HepG2 (cell line): ENCODE measurements around the gene CD300A. TPM values are rescaled to one million over a fixed set of nuclear protein-coding genes. Genes with fewer than 3 reads are reported as not detected.

Source experiments
- CCAR2 ChIP-seq: fragments of 200-400 bp; formaldehyde crosslinking; optimal IDR thresholded peaks from 2 replicates; pipeline ENCODE3; 2018; ENCODE audit warnings: low read depth, mild to moderate bottlenecking, low read length, moderate library complexity
- FOXO4 ChIP-seq: sonication (generic); formaldehyde crosslinking; conservative IDR thresholded peaks from 2 replicates; pipeline ENCODE4 v1.8.1; 2023; ENCODE audit warnings: missing genetic modification reagents
- GATAD2A ChIP-seq: IDR thresholded peaks from 2 replicates; pipeline ENCODE4 v1.6.1; 2016
- IKZF4 ChIP-seq: sonication (generic); formaldehyde crosslinking; IDR thresholded peaks from 2 replicates; pipeline ENCODE4 v1.5.1; 2020; ENCODE audit warnings: borderline replicate concordance, mild to moderate bottlenecking, low read depth, missing genetic modification reagents; ENCODE audit errors: not compliant biosample characterization
- KDM2A ChIP-seq: sonication (generic); formaldehyde crosslinking; IDR thresholded peaks from 2 replicates; pipeline ENCODE4 v1.4.0; 2020; ENCODE audit warnings: low read depth, missing genetic modification reagents, borderline replicate concordance
- MIXL1 ChIP-seq: IDR thresholded peaks from 2 replicates; pipeline ENCODE4 v1.6.1; 2016
- MXD1 ChIP-seq: sonication (generic); formaldehyde crosslinking; IDR thresholded peaks from 2 replicates; pipeline ENCODE4 v1.4.0; 2020; ENCODE audit warnings: mild to moderate bottlenecking, missing genetic modification reagents
- MYC ChIP-seq: sonication (generic); formaldehyde crosslinking; IDR thresholded peaks from 2 replicates; pipeline ENCODE4 v1.9.0; 2021; ENCODE audit warnings: missing genetic modification reagents, borderline replicate concordance
- POLR2G ChIP-seq: fragments of 200-400 bp; formaldehyde crosslinking; IDR thresholded peaks from 2 replicates; pipeline ENCODE4 v1.6.1; 2018; ENCODE audit warnings: mild to moderate bottlenecking, low read depth, low read length, moderate library complexity
- RFX3 ChIP-seq: IDR thresholded peaks from 2 replicates; pipeline ENCODE4 v1.6.1; 2016; ENCODE audit warnings: missing biosample characterization, missing genetic modification reagents
- SIX1 ChIP-seq: sonication (generic); formaldehyde crosslinking; IDR thresholded peaks from 2 replicates; pipeline ENCODE4 v1.4.0; 2020; ENCODE audit warnings: missing genetic modification reagents, borderline replicate concordance
- SIX4 ChIP-seq: sonication (generic); formaldehyde crosslinking; IDR thresholded peaks from 2 replicates; pipeline ENCODE4 v1.4.0; 2020; ENCODE audit warnings: missing genetic modification reagents
- ZBTB46 ChIP-seq: sonication (generic); formaldehyde crosslinking; IDR thresholded peaks from 2 replicates; pipeline ENCODE4 v1.4.0; 2020; ENCODE audit warnings: mild to moderate bottlenecking, missing genetic modification reagents, borderline replicate concordance
- ZC3H13 ChIP-seq: sonication (generic); formaldehyde crosslinking; IDR thresholded peaks from 2 replicates; pipeline ENCODE4 v1.8.1; 2023; ENCODE audit warnings: mild to moderate bottlenecking, missing genetic modification reagents, moderate library complexity
- ZNF577 ChIP-seq: sonication (generic); formaldehyde crosslinking; IDR thresholded peaks from 2 replicates; pipeline ENCODE4 v1.4.0; 2020; ENCODE audit warnings: mild to moderate bottlenecking, low read depth, missing genetic modification reagents, borderline replicate concordance
- ZNF781 ChIP-seq: sonication (generic); formaldehyde crosslinking; IDR thresholded peaks from 2 replicates; pipeline ENCODE4 v1.5.1; 2020; ENCODE audit warnings: borderline replicate concordance, mild to moderate bottlenecking, missing genetic modification reagents; ENCODE audit errors: not compliant biosample characterization
- ZNF839 ChIP-seq: sonication (generic); formaldehyde crosslinking; IDR thresholded peaks from 2 replicates; pipeline ENCODE4 v1.4.0; 2020; ENCODE audit warnings: missing genetic modification reagents, mild to moderate bottlenecking, borderline replicate concordance
- ZNF891 ChIP-seq: sonication (generic); formaldehyde crosslinking; IDR thresholded peaks from 2 replicates; pipeline ENCODE4 v1.5.0; 2020; ENCODE audit warnings: mild to moderate bottlenecking, missing genetic modification reagents
- polyA plus RNA-seq, 8 experiments: library from polyadenylated mRNA; depleted of rRNA in 3 of 8; stranded (reverse) in 7 of 8; unstranded in 1 of 8; fragments of >200 nt; fragmentation: Illumina TruSeq in 4 of 8; extraction: Trizol in 4 of 8; gene quantifications; 2 replicates each; pipeline versions ENCODE4 v1.2.1 to v1.2.3, GENCODE V29; 2011 to 2016; ENCODE audit warnings: low read depth in 4 of 8, missing spikeins in 1 of 8, mixed read lengths in 1 of 8; ENCODE audit not compliant: insufficient read depth in 1 of 8
- total RNA-seq, 5 experiments: library from RNA; depleted of rRNA; stranded (reverse); fragments of >200 nt; fragmentation: Illumina TruSeq; extraction: Trizol; gene quantifications; 2 replicates each; pipeline ENCODE4 v1.2.3, GENCODE V29; 2016; ENCODE audit warnings: low read depth in 1 of 5
- TF ChIP-seq, protein P1 (sequence below): sonication (generic); formaldehyde crosslinking; IDR thresholded peaks from 2 replicates; pipeline ENCODE4 v1.4.0; 2020; ENCODE audit warnings: mild to moderate bottlenecking, low read depth, missing genetic modification reagents
- TF ChIP-seq, protein P2 (sequence below): sonication (generic); formaldehyde crosslinking; IDR thresholded peaks from 2 replicates; pipeline ENCODE4 v1.4.0; 2020; ENCODE audit warnings: missing genetic modification reagents, borderline replicate concordance

Gene CD300A
- total and polyA plus RNA-seq, 2 of the 13 experiments (the other 11 are each of a cell fraction or from before 2014, with no cell fraction given), result not detected

DNA sequence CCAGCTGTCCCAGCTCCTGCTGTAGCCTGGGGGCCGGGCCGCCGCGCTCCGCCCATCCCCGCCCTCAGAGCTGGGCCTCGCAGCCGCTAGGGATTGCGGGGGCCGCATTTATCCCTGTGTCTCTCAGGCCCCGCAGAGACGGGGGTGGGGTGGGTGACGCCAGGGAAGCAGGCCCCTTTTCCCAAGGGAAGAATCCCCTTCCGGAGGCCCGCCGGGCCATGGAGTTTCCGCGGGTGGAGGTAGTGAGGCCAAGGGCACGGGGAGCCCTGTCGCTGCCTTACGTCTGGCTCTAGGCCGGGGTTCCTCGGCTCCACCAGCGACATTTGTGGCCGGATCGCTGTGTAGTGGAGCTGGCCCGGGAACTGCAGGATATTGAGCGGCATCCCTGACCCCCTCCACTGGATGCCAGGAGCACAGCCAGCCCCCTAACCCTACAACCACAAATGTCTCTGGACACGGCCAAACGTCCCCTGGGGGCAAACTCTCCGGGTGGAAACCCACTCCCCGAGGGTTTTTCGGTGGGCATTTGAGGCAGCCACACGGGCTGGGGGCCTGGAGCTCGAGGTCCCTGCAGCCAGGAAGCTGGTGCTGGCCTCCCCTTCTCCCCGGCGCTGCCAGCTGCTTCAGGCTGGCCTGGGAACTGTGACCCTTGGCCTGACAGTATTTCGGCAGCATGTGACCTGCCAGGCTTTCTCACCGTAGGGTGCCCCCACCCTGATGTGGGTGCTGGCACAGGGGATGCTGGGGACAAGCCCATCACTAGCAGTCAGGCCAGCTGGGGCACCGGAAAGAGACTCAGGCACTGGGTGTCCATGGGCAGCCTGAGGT lies 12.0 kb upstream of the CD300A start (continued):
- TF ChIP-seq FOXO4 (CRISPR knock-in tag), result no peak
- TF ChIP-seq, protein P1, sequence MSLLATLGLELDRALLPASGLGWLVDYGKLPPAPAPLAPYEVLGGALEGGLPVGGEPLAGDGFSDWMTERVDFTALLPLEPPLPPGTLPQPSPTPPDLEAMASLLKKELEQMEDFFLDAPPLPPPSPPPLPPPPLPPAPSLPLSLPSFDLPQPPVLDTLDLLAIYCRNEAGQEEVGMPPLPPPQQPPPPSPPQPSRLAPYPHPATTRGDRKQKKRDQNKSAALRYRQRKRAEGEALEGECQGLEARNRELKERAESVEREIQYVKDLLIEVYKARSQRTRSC, result peak; percentile 88; the same call in 1 of the 2 replicates
- TF ChIP-seq IKZF4 (CRISPR knock-in tag), result no peak
- no peak for TF ChIP-seq ZBTB46 (CRISPR knock-in tag)
- peak; percentile 9; the same call in 1 of the 2 replicates for TF ChIP-seq SIX1 (CRISPR knock-in tag)
- TF ChIP-seq SIX4 (CRISPR knock-in tag), result peak; percentile 92
- TF ChIP-seq MYC (CRISPR knock-in tag), result peak; percentile 18; the same call in 1 of the 2 replicates
- TF ChIP-seq ZNF839 (CRISPR knock-in tag), result 0 out of 2 replicates have a peak, but pooled peaks have one; percentile 31
- TF ChIP-seq ZNF577 (CRISPR knock-in tag), result no peak
- TF ChIP-seq, protein P2, sequence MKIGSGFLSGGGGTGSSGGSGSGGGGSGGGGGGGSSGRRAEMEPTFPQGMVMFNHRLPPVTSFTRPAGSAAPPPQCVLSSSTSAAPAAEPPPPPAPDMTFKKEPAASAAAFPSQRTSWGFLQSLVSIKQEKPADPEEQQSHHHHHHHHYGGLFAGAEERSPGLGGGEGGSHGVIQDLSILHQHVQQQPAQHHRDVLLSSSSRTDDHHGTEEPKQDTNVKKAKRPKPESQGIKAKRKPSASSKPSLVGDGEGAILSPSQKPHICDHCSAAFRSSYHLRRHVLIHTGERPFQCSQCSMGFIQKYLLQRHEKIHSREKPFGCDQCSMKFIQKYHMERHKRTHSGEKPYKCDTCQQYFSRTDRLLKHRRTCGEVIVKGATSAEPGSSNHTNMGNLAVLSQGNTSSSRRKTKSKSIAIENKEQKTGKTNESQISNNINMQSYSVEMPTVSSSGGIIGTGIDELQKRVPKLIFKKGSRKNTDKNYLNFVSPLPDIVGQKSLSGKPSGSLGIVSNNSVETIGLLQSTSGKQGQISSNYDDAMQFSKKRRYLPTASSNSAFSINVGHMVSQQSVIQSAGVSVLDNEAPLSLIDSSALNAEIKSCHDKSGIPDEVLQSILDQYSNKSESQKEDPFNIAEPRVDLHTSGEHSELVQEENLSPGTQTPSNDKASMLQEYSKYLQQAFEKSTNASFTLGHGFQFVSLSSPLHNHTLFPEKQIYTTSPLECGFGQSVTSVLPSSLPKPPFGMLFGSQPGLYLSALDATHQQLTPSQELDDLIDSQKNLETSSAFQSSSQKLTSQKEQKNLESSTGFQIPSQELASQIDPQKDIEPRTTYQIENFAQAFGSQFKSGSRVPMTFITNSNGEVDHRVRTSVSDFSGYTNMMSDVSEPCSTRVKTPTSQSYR (CRISPR knock-in tag), result peak; percentile 61; the same call in 1 of the 2 replicates
- peak; percentile 15; the same call in 1 of the 2 replicates for TF ChIP-seq ZNF891 (CRISPR knock-in tag)
- no peak for TF ChIP-seq ZC3H13 (CRISPR knock-in tag)
- 0 out of 2 replicates have a peak, but pooled peaks have one; percentile 43 for TF ChIP-seq MXD1 (CRISPR knock-in tag)
- 0 out of 2 replicates have a peak, but pooled peaks have one; percentile 44 for TF ChIP-seq MIXL1 (CRISPR knock-in tag)
- TF ChIP-seq ZNF781, result peak; percentile 49
- peak; percentile 11; the same call in 1 of the 2 replicates for TF ChIP-seq GATAD2A (CRISPR knock-in tag)
- TF ChIP-seq CCAR2, result no peak
- no peak for TF ChIP-seq RFX3 (CRISPR knock-in tag)
- peak; percentile 51; the same call in 1 of the 2 replicates for TF ChIP-seq POLR2G
- TF ChIP-seq KDM2A, result peak; percentile 80
